Panc1 (cell line): ENCODE results near the gene HMMR.

Experiments
- POLR2AphosphoS5 ChIP-seq: IDR thresholded peaks from 2 replicates; pipeline ENCODE4 v1.6.1; 2012; ENCODE audit warnings: mild to moderate bottlenecking, low read depth, low read length, moderate library complexity
- TCF7L2 ChIP-seq: IDR thresholded peaks from 2 replicates; pipeline ENCODE4 v1.6.1; 2011; ENCODE audit warnings: mild to moderate bottlenecking, low read depth, low read length, inconsistent platforms
- TF ChIP-seq, protein P1 (sequence below): fragments of 450-650 bp; IDR thresholded peaks from 2 replicates; pipeline ENCODE4 v1.5.1; 2017; ENCODE audit warnings: mild to moderate bottlenecking
- TF ChIP-seq, protein P2 (sequence below), 2 experiments: IDR thresholded peaks; 2 replicates each; pipeline ENCODE4 v1.6.1; 2011 to 2012; ENCODE audit warnings: low read depth in 2 of 2, control low read depth in 1 of 2, low read length in 1 of 2, mild to moderate bottlenecking in 1 of 2, moderate library complexity in 1 of 2; ENCODE audit not compliant: insufficient read depth in 1 of 2

DNA sequence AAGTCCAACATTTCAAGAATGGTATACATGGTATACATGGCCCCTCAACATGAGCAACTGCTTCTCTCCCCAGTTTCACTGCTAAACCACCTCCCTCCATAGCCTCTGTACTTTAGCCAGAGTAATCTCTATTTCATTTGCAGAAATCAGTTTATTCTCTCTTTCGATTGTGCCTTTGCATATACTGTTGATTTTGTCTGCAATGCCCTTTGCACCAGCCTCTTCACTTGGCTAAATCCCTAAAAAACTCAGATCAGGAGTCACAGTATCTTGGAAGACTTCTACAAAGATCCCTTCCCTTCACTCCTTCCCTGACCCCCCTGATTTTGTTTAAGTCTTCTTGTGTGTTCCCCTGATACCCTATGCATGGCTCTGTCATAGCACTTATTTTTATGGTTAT, 27.9 kb upstream of the HMMR start:
- TF ChIP-seq, protein P1, sequence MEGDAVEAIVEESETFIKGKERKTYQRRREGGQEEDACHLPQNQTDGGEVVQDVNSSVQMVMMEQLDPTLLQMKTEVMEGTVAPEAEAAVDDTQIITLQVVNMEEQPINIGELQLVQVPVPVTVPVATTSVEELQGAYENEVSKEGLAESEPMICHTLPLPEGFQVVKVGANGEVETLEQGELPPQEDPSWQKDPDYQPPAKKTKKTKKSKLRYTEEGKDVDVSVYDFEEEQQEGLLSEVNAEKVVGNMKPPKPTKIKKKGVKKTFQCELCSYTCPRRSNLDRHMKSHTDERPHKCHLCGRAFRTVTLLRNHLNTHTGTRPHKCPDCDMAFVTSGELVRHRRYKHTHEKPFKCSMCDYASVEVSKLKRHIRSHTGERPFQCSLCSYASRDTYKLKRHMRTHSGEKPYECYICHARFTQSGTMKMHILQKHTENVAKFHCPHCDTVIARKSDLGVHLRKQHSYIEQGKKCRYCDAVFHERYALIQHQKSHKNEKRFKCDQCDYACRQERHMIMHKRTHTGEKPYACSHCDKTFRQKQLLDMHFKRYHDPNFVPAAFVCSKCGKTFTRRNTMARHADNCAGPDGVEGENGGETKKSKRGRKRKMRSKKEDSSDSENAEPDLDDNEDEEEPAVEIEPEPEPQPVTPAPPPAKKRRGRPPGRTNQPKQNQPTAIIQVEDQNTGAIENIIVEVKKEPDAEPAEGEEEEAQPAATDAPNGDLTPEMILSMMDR: no peak
- TF ChIP-seq POLR2AphosphoS5 (no peak), TCF7L2 (no peak)
- TF ChIP-seq, protein P2, sequence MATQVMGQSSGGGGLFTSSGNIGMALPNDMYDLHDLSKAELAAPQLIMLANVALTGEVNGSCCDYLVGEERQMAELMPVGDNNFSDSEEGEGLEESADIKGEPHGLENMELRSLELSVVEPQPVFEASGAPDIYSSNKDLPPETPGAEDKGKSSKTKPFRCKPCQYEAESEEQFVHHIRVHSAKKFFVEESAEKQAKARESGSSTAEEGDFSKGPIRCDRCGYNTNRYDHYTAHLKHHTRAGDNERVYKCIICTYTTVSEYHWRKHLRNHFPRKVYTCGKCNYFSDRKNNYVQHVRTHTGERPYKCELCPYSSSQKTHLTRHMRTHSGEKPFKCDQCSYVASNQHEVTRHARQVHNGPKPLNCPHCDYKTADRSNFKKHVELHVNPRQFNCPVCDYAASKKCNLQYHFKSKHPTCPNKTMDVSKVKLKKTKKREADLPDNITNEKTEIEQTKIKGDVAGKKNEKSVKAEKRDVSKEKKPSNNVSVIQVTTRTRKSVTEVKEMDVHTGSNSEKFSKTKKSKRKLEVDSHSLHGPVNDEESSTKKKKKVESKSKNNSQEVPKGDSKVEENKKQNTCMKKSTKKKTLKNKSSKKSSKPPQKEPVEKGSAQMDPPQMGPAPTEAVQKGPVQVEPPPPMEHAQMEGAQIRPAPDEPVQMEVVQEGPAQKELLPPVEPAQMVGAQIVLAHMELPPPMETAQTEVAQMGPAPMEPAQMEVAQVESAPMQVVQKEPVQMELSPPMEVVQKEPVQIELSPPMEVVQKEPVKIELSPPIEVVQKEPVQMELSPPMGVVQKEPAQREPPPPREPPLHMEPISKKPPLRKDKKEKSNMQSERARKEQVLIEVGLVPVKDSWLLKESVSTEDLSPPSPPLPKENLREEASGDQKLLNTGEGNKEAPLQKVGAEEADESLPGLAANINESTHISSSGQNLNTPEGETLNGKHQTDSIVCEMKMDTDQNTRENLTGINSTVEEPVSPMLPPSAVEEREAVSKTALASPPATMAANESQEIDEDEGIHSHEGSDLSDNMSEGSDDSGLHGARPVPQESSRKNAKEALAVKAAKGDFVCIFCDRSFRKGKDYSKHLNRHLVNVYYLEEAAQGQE (IDR thresholded peaks at IDR 0.05; ENCODE audit: insufficient read depth in 1 of 2, low read depth in 2 of 2, low read length in 1 of 2): no peak
